Activated T-cell treated with anti-CD3 and anti-CD28 coated beads, Interleukin-2, amount 50 U/mL, for 4 hours (primary cell): ENCODE data around the gene SYNPO. TPM values are rescaled to one million over a fixed set of nuclear protein-coding genes. Genes with fewer than 3 reads are reported as not detected.

Experiments used
- ATAC-seq, 2 donors: fragments of 200-7000 bp; cut with Tn5 transposase; one replicate each; pipeline ENCODE4 v1.10.0; 2021
- DNase-seq: peaks from one replicate; pipeline ENCODE4 v3.0.0-alpha.2; 2020
- H3K27me3 Mint-ChIP-seq: one replicate; pipeline ENCODE4 v1.8.0; 2021; ENCODE audit warnings: low read depth, mixed read lengths
- H3K36me3 Mint-ChIP-seq: one replicate; pipeline ENCODE4 v1.8.0; 2022; ENCODE audit warnings: mixed read lengths; ENCODE audit not compliant: insufficient read depth
- H3K4me1 Mint-ChIP-seq: one replicate; pipeline ENCODE4 v1.8.0; 2021; ENCODE audit warnings: low read depth, mixed read lengths
- H3K4me3 Mint-ChIP-seq: one replicate; pipeline ENCODE4 v1.8.0; 2021; ENCODE audit warnings: mild to moderate bottlenecking, moderate library complexity, mixed read lengths
- H3K9me3 Mint-ChIP-seq: one replicate; pipeline ENCODE4 v1.8.0; 2021; ENCODE audit warnings: mixed read lengths
- total RNA-seq, 3 donors: library from RNA; stranded (reverse); gene quantifications; one replicate each; pipeline ENCODE4 v1.2.1, GENCODE V29; 2021

SYNPO gene
- total RNA-seq, 3 donors from 2014 or later, result 0.56 to 1.4 (median 0.79) TPM

- ATAC-seq (no peak), DNase-seq (no peak)
- peaks cover 8% of the 10 kb centered on the region for H3K27me3 Mint-ChIP-seq
- no peak overlapping the region for H3K4me3 Mint-ChIP-seq
- H3K4me1 Mint-ChIP-seq, result peaks cover 3% of the 10 kb centered on the region
- peaks cover 5% of the 10 kb centered on the region for H3K36me3 Mint-ChIP-seq
- no peaks in the 10 kb centered on the region for H3K9me3 Mint-ChIP-seq
These were observed 36.1 kb downstream of the SYNPO start for GRCh38 chr5:150676578-150676977.

GRCh38 chr5:150689120-150689519 is 48.7 kb downstream of the SYNPO start:
- ATAC-seq, result no peak

GRCh38 chr5:150690760-150691159 is 50.3 kb downstream of the SYNPO start:
- no peak overlapping the region for H3K4me3 Mint-ChIP-seq
- peaks cover 40% of the 10 kb centered on the region for H3K36me3 Mint-ChIP-seq
- no peaks in the 10 kb centered on the region for H3K9me3 Mint-ChIP-seq
- DNase-seq (no peak), ATAC-seq (no peak)
- no peaks in the 10 kb centered on the region for H3K27me3 Mint-ChIP-seq
- H3K4me1 Mint-ChIP-seq, result no peaks in the 10 kb centered on the region

More at GRCh38 chr5:150689120-150689519, 48.7 kb downstream of the SYNPO start:
- DNase-seq, result no peak
- H3K27me3 Mint-ChIP-seq, result no peaks in the 10 kb centered on the region
- H3K4me3 Mint-ChIP-seq, result no peak overlapping the region
- no peaks in the 10 kb centered on the region for H3K4me1 Mint-ChIP-seq
- H3K9me3 Mint-ChIP-seq, result no peaks in the 10 kb centered on the region
- peaks cover 27% of the 10 kb centered on the region for H3K36me3 Mint-ChIP-seq

- Mint-ChIP-seq H3K4me1 (no peaks in the 10 kb centered on the region), H3K4me3 (no peak overlapping the region), H3K27me3 (no peaks in the 10 kb centered on the region), H3K9me3 (no peaks in the 10 kb centered on the region), H3K36me3 (peaks cover 45% of the 10 kb centered on the region)
- no peak for ATAC-seq
- DNase-seq, result no peak
These were observed 51.8 kb downstream of the SYNPO start for GRCh38 chr5:150692276-150692675.

GRCh38 chr5:150694612-150695011 is 54.2 kb downstream of the SYNPO start:
- Mint-ChIP-seq H3K4me1 (peaks cover 6% of the 10 kb centered on the region), H3K9me3 (no peaks in the 10 kb centered on the region), H3K27me3 (no peaks in the 10 kb centered on the region), H3K36me3 (peaks cover 54% of the 10 kb centered on the region), H3K4me3 (no peak overlapping the region)
- DNase-seq (no peak), ATAC-seq (no peak)

- Mint-ChIP-seq H3K4me3 (no peak overlapping the region), H3K36me3 (peaks cover 29% of the 10 kb centered on the region), H3K4me1 (peaks cover 9% of the 10 kb centered on the region), H3K9me3 (no peaks in the 10 kb centered on the region), H3K27me3 (no peaks in the 10 kb centered on the region)
- DNase-seq (no peak), ATAC-seq (peak; percentile 13 to 30)
These were observed 59.8 kb downstream of the SYNPO start for GRCh38 chr5:150700246-150700593.

GRCh38 chr5:150700594-150701377 is 60.3 kb downstream of the SYNPO start, which contains the start of gene RBM22:
Gene RBM22 (minus strand): TSS chr5:150701062. CDS start chr5:150700985, 77 bp downstream.
- no peak within 1 kb of the TSS for H3K4me3 Mint-ChIP-seq
- ATAC-seq (peak; percentile 94 to 97), DNase-seq (peak; percentile 87)
- H3K9me3 Mint-ChIP-seq, result no peaks in the 10 kb centered on the region
- H3K27me3 Mint-ChIP-seq, result no peaks in the 10 kb centered on the region
- H3K4me1 Mint-ChIP-seq, result peaks cover 9% of the 10 kb centered on the region
- peaks cover 25% of the 10 kb centered on the region for H3K36me3 Mint-ChIP-seq

- no peak overlapping the region for H3K4me3 Mint-ChIP-seq
- peaks cover 14% of the 10 kb centered on the region for H3K36me3 Mint-ChIP-seq
- ATAC-seq, result no peak
These were observed 63.3 kb downstream of the SYNPO start for GRCh38 chr5:150703762-150704161.

GRCh38 chr5:150706776-150707390 is 66.4 kb downstream of the SYNPO start:
- DNase-seq (no peak), ATAC-seq (no peak)
- Mint-ChIP-seq H3K9me3 (no peaks in the 10 kb centered on the region), H3K4me3 (no peak overlapping the region), H3K36me3 (peaks cover 21% of the 10 kb centered on the region), H3K4me1 (peaks cover 2% of the 10 kb centered on the region), H3K27me3 (no peaks in the 10 kb centered on the region)

More at GRCh38 chr5:150703762-150704161, 63.3 kb downstream of the SYNPO start:
- Mint-ChIP-seq H3K9me3 (no peaks in the 10 kb centered on the region), H3K27me3 (no peaks in the 10 kb centered on the region), H3K4me1 (peaks cover 2% of the 10 kb centered on the region)
- no peak for DNase-seq

Other genes with a start within 250 kb of the SYNPO start
- gene CD74, start 227.8 kb upstream of the SYNPO start, total RNA-seq, result 100 to 1,000 TPM; 230 to 299 (median 241) TPM
- gene RPS14, start 190.9 kb upstream of the SYNPO start, total RNA-seq, result 1,000 to 10,000 TPM; 2,955 to 3,473 (median 3,075) TPM
- 1 to 10 TPM; 5.0 to 8.0 (median 5.6) TPM for gene NDST1, start 132.5 kb upstream of the SYNPO start, total RNA-seq
- gene MYOZ3, start 20.6 kb downstream of the SYNPO start, total RNA-seq, result under 1 TPM in 2 of 3 donors, not detected in 1; 0.21 to 0.86 TPM
- gene RBM22, start 60.4 kb downstream of the SYNPO start, total RNA-seq, result 10 to 100 TPM; 81.6 to 92.7 (median 86.5) TPM
- 10 to 100 TPM; 35.9 to 42.2 (median 38.6) TPM for gene DCTN4, start 118.4 kb downstream of the SYNPO start, total RNA-seq
- gene SMIM3, start 138.1 kb downstream of the SYNPO start, total RNA-seq, result 1 to 10 TPM; 6.8 to 8.5 (median 7.4) TPM
- 1 to 10 TPM in 2 of 3 donors, under 1 TPM in 1; 0.60 to 1.1 (median 1.1) TPM for gene IRGM, start 205.9 kb downstream of the SYNPO start, total RNA-seq